Fibroblast of skin of left quadriceps (primary cell): ENCODE results near the gene FEZ2.

ENCODE experiments used
- DNase-seq, 2 experiments: peaks; one replicate each; pipeline ENCODE4 v3.0.0-alpha.2; 2013; ENCODE audit warnings: low read depth in 2 of 2

FEZ2 gene

GRCh38 chr2:36562240-36562639 is 35.7 kb downstream of the FEZ2 start:
- no peak for DNase-seq

DNA sequence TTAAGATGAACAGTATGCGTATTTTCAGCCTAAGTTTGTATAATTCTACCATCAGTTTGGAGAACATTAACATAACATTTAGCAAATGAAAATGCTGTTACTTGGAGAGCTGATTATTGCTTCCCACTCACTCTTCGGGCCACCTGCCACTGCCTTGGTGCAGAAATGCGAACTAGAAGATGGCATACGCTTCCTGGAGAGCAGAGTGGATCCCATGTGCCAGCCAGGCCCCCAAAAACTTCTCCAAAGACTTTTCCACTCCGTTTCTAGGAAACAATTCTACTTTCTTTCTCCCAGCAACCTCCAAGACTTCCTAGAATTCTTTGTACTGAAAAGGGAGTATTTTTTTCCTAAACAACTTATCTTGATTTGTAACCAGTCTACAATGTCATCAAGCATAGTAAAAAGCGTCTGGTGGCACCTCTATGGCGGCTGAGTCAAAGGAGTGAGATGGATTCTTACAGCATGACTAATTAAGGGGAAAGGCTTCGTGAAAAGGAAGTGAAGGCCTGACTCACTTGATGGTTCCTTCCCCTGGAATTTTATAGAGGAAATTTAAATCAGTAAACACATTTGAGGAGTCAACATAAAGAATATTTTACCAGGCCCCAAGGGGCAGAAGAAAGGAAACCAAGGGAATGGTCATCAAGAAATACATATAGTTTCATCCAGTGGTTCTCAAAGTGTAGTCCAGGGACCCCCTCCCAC is 36.6 kb downstream of the FEZ2 start:
- peak; percentile 87 to 88 for DNase-seq

DNA sequence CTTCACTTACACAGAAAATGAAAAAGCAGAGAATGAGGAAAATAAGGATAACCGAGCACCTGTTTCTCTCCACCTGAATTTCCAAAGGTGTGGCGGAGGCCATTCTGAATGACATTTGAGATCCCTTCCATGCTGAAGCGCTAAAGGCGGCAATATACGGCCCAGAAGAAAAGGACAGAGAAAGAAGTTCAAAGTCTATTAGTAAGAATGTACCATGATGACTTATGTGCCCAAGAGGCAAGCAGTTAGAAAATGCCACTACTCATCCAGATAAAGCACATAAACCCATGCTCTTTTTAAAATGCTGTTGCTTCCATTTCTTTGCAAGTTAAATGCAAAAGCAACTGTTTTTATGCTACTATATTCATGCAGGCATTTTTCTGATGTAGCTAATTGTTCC is 37.2 kb downstream of the FEZ2 start:
- no peak for DNase-seq

DNA sequence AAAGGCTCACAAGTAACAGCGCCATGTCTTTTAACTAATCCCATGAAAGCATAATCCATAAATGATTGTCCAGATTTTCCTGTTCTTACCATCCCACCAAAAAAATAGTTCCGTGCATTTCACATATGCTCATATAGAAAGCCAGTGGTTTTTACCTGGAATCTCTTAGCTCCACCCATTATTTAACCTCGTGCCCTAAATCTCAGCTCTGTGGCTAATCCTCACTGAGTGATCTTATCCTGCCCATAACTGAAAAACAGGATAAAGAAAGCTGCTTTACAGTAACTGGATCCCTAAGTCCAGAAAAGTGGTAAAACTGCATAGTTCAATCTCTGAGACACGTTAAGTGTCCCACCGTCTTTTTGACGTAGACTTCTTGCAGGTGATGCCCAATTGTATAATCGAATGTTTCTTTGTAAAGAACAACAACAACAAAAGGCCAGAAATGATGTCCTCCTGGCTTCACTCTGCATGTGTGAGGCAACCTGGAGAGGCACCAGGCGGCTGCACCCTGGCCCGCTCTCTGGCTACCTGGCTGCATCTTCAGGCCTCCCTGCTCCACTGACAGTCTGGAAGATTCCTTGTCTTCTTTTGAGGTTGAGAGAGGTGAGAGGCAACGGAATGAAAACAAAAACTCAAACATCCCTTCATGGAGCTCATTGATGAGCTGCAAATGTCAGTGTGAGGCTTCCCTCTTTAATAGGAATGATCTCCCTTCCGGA is 38.6 kb downstream of the FEZ2 start:
- no peak for DNase-seq

- DNase-seq, result peak; percentile 64 to 65
Observed at GRCh38 chr2:36556842-36557241, 41.1 kb downstream of the FEZ2 start.

DNA sequence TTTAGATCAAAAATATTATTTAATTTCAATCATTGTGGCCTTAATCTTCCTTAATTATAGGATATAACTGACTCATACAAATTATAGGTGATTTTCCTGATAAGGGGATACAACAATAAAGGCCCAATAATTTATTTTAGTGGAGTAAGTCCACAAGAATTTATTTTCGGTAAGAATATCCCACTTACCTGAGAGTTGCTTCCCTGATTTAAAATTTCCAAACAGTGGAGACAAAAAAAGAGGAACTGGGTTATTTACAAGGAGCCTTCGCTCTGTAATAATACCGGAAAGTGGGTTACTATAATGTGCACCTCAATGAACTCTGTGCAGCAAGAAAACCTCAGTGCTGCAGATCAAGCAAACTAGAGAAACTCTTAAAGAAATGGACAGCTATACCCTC is 42.2 kb downstream of the FEZ2 start:
- DNase-seq, result no peak

GRCh38 chr2:36554531-36554930 is 43.4 kb downstream of the FEZ2 start:
- DNase-seq, result no peak

DNA sequence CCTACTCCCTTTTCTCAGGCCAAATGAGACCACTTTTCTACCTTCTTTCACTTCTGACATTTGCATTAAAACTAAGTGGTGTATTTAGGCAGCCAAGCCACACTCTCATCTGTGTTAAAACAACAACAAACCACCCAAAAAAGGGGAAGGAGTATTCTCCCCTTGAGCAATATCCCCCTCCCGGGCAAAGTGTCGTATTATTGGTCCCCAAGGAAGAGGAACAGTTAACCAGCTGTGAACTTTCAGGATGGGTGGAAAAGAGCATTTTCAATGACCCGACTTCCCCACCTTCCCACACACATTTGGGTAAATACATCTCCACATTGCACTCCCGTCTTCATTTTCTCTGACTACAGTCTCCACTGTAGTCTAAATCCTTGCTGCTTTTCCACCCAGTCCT is 44.3 kb downstream of the FEZ2 start:
- DNase-seq, result no peak

DNA sequence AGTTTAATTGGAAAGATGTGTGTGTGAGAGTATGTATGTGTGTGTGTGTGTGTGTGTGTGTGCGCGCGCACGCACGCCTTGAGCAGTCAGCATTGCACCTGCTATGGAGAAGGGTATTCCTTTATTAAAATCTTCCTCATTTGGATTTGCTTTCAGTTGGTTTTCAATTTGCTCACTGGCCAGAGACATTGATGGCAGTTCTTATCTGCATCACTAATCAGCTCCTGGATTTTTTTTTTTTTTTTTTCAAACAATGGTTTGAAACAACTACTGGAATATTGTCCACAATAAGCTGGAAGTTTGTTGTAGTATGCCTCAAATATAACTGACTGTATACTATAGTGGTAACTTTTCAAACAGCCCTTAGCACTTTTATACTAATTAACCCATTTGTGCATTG is 48.0 kb downstream of the FEZ2 start:
- no peak for DNase-seq

GRCh38 chr2:36549165-36549574 is 48.8 kb downstream of the FEZ2 start:
- DNase-seq, result no peak

DNA sequence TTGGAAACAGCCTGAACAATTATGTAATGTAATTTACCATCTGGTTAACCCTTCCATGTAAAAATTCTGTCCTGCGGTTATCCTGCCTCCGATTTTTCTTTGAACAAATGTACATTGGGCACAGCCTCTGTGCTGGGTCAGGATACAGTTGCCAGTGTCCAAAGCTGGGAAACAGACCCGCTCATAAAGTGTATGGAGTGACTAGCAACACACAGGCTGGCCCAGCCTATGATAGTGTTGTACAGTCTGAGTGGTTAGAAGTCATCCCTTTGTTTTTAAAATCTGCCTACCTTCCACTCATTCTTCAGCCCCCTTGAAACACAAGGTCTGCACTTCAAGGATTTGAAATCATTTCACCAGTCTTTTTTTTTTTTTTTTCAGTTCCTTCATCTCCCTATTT is 50.1 kb downstream of the FEZ2 start:
- DNase-seq, result no peak

- no peak for DNase-seq
Observed at GRCh38 chr2:36545871-36546416, 52.0 kb downstream of the FEZ2 start.

GRCh38 chr2:36544638-36545338 is 53.2 kb downstream of the FEZ2 start:
- no peak for DNase-seq

DNA sequence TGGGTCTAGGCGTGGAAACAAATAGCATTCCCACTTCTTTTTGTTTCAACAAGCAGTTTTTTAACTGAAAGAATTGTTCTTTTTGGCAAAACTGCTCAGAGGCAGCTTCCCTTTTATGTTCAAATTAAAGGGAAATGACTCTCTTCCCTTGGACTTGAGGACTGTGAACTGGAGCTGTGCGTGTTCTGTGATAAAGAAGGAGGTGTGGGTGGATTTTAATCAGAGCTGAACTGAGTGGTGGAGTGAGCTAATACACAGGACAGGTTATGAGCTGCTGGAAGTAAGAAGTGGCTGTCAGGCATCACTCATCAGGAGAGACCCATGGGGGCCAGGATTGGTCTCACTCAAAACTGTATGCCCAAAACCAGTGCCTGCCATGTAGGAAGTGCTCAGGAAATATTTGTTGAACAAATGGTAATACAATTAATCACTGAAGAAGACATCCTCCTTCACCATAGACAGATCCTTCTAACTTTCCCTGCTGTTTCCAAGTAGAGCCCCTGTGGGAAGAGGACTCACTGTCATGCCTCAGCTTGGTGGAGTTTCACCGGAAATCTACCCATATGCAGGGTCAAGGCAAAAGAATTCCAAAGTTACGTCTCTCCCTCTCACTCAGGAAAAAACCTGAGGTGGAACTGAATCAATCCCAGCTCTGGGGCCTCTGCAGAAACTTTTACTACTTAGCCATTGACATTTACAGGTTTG is 55.9 kb downstream of the FEZ2 start:
- DNase-seq, result no peak

DNA sequence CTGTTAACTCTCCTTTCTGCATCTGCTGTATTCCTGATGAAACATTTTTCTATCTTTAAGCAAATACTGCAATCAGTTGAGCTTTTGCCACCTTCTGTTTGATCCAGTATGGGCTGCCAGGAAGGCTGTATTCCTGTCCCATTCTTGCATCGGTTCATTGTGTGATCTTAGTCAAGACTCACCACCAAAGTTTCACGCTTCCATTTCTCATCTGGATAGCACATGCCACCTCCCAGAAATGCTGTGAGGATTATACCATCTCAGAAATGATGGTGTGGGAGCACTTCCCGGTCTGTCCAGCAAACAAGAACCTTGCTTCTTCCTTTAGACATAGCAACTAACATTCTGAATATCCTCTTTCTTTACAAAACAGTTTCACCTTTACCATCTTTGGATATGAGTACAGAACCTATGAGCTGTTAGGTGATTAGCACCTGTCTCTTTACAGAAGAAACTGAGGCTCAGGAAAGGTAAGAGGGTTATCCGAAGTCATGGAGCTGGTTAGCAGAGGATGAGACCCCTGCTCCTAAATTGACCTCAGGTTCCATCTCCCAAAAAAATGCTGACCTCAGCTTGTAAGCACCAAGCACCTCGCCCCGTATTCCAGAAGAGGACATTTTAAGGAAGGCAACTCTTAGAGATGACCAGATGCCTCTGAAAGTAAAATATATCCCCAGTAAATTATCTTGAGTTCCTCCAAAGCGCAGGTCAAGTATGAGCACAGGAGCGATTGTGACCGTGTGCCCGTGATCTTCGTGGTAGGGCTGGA is 56.8 kb downstream of the FEZ2 start:
- no peak for DNase-seq

- no peak for DNase-seq
Observed at GRCh38 chr2:36539631-36540030, 58.3 kb downstream of the FEZ2 start.

DNA sequence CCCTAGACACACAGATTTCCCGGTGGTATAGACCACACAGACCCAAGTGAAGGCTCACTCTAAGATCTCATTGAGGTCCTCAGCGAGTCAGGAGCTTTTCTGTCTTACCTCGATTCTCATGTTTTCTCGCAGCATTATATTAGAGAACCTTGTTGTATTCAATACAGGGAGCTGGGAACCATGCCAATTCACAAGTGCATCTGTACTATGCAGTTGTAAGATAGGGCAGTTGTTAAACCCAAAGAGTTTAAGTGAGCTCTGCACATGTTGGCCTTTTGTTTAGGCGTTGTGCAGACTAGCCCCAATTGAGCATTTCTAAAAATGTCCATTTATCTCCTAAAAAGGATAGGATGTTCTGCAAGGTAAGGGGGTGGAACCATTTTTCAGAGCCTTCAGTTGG is 59.6 kb downstream of the FEZ2 start:
- DNase-seq, result no peak

- no peak for DNase-seq
Observed at GRCh38 chr2:36536776-36537175, 61.2 kb downstream of the FEZ2 start.

GRCh38 chr2:36535099-36535498 is 62.9 kb downstream of the FEZ2 start:
- DNase-seq, result no peak

- DNase-seq, result no peak
Observed at GRCh38 chr2:36534275-36534799, 63.6 kb downstream of the FEZ2 start.

GRCh38 chr2:36530983-36531354 is 67.0 kb downstream of the FEZ2 start:
- peak in 1 of 2 experiments; percentile 28 for DNase-seq
